ENCODE data around the gene PUM1.

Gene PUM1

DNA sequence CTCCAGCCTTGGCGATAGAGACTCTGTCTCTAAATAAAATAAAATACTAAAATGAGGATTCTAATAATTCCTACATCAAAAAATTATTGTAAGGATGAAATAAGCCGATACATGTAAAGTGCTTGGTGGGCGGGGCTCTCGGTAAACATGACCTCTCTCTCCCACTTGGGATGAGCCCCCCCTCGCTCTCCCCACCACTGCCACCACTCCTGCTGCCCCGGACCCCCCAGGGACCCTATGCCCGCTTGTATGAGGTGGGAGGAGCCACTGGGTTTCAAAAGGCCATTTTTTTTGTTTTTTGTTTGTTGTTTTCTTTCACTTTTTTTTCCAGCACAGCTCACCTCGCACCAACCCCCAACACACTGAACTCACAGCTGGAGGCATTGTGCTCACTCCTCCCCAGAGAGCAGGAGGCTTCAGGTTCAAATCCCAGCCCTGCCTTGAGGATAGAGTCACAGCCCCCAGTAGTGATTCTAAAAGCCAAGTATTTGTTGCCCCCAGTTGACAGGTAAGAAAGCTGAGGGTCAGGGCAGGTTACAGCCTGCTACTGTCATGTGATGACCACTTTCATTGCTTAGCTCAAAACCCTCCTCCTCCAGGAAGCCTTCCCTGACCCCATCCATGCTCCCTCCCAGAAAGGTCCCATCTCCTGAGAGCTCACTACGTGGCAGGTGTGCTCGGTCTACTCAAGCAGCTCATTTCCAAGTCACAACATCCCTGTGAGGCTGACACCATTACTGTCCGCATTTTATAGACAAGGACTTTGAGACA lies 161.1 kb downstream of the PUM1 start:
- no peak for DNase-seq

DNA sequence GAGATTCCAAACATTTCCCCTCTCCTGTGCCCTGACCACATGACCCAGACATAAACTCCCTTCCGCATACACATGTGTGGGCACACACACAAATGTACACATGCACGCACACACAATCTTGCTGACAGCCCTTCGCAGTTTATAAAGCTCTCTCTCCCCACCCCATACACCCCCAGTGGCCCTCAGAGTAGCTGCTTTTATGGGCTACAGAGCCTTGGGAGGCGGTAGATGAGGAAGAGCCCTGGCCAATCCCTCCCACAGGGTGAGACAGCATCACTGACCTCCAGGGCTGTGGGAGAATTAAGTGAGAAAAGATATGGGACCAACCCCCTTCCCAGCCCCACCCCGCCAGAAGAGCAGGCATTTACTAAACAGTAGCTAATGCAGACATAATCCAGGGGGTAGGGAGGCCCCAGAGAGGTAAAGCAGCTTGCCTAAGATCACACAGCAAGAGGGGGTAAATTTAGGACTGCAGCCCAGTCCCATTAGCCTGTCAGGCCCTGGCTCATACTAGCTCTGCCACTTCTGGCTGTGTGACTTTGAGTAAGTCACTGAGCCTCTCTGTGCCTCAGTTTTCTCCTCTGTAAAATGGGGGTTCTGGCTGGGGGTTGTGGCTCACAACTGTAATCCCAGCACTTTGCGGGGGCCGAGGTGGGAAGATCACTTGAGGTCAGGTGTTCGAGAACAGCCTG lies 162.0 kb downstream of the PUM1 start:
- no peak for DNase-seq

DNA sequence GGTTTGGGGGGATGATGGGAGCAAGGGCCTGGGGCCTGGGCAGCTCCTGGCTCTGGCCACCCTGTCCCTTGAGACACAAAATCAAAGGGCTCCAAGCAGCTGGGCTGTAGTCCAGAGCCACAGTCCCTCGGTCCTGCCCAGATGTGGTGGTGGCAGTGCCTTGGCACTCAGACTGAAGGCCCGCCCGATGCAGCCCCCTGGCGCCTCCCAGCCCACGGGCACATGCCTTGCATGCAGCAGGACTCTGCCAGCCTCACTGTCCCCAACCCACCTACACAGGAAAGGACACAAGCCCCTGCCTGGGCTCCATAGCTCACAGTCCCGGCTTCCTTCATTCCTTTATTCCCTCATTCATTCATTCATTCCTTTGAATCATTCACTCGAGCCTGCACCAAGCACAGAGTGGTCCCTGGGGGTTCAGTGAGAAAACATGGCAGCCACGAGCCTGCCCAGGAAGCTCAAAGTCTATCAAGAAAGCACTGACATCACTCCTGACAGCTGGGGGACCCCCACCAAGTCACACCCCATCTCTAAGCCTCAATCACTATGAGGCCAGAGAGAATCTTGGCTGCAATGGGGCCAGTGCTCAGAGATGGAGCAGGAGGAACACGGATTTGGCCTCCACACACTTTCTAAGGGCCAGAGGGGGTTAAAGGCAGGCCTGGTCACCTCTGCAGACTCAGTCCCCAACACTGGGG lies 162.8 kb downstream of the PUM1 start:
- no peak for DNase-seq

DNA sequence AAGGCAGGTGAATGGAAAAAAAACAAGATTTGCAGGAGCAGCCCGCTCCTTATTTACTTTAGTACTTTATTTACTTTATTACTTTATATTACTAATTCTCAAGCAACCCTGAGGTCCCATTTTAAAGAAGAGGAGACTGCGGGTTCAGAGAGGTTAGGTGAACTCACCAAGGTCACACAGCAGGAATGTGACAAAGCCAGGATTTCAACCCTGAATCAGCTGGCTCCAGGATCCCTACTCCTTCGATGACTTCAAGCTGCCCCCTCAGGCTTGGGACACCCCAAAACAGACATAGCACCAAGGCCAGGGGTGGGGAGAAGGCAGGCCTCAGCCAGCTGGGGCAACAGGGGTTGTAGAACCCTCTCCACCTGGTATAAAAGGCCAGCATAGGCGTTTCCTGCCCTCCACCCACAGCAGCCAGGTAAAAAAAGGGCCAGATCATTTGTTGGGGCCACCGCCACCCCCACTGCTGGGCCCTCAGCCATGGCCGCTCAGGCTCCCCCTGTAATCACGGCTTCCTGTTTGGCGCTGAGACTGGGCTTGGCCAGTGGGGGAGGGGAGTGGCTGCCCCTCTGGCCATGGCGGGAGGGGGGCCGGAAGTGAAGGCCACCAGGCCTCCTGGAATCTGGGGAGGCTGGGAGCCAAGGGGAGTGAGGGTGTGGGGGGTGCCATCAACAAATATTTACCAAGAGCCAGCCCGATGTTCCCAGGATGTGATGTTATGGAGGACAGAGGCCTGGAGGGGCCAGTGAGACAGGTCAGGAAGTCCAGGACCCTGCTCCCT lies 163.5 kb downstream of the PUM1 start:
- no peak for DNase-seq

DNA sequence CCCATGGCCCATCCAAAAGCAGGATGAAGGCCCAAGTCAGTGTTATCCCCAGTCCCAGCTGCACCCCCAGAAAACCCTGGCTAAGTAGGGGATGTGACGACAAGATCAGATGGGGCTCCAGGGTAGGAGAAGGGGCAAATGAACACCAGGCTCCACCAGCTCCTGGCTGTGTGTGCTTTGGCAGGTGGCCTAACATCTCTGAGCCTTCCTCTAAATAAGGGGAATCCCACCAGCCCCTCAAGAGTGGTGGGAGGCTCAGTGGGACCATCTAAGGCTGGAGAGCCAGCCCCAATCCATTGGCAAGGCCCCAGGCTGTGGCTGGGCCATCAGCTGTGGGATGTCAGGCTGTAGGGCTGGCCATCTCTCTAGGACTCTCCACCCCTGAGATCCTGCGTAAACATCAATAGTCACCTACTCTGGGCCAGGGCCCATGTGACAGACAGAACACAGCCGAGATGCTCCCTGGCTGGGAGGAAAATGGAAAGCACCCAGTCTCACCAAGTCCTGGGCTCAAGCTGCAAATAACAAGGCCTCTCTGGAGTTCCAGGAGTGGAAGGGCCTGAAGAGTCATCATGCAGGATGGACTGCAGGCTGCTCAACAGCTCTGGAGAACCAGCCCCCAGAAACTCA lies 164.5 kb downstream of the PUM1 start:
- no peak for DNase-seq

DNA sequence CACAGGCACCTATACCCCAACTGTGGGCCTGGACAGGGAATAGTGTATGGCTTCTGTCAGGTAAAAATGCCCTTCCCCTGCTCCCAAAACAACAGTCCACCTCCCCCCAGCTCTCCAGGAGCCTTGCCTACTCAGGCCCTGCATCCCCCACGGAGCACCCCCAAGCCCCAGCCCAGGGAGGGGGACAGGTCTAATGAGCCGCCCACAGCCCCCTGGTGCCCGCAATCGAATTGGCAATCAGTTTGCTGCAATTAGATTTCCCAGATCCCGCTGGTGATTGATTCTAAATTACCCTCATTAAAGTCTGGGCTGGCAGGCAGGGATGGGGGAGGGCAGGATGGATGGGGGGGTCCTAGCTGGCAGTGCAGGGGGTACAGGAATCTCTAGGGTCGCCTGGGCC lies 165.0 kb downstream of the PUM1 start:
- no peak for DNase-seq

DNA sequence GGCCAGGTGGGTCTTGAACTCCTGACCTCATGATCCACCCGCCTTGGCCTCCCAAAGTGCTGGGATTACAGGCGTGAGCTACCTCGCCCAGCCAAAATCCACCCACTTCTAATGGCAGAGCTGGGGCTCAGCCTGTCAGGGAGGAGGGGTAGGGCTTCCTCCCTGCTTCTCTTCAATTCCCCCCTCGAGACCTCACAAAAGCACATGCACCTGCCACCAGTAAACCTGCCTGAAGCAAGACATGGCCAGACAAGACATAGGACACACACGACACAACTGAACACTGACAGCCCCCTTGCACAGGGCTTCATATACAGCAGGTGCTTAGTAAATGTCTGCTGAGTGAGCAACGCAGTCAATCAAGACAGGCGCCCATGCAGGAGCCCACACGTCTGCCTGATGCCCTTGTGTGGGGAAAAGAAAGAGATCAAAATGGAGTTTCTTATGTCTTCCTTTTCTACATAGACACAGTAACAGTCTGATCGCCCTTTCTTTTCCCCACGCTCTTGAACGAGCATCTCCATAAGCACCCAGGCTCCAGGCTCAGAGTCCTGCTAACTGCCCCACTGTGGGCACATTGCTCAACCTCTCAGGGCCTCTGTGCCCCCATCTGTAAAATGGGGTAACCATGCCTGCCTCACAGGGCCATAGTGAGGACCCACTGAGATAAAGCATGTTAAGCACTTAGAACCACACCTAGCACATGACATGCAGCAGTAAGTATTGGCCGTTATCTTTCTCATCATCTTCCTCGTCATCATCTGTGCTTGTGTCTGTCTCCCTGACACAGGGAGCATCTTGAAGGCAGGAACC lies 165.7 kb downstream of the PUM1 start:
- no peak for DNase-seq

DNA sequence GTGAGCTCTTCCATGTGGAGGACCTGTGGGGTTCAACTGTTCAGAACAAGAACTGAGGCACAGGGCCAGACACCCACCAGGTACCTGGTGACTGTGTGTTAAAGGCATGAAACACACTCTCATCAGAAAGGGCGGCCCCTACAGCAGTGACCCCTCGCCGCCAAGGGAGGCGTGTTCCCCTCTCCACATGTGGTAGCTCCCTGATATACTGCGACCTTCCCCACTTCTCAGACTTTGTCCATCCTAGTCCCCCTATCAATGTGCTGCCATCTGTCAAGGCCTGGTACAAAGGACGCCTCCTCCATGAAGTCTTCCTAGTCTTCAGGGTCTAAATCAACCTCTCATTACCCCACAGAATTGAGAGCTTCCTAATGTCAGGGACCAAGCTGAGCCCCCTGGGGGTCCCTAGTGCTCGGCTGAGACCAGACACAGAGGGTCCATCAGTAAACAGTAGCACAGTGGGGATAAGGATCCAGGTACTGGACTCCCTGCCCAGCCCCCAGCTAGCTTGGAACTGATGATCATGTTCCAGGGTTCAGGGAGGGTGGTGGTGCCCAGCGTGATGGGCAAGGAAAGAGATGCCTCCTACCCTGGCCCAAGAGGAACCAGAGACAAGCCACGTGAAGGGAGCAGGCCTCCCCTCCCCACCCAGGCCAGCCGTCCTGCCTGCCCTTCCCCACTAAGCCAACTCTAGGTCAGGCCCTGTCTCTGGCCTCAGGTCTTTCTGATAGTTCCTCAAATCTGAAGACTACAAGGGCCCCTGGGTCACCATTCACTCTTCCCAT lies 167.3 kb downstream of the PUM1 start:
- DNase-seq: no peak

DNA sequence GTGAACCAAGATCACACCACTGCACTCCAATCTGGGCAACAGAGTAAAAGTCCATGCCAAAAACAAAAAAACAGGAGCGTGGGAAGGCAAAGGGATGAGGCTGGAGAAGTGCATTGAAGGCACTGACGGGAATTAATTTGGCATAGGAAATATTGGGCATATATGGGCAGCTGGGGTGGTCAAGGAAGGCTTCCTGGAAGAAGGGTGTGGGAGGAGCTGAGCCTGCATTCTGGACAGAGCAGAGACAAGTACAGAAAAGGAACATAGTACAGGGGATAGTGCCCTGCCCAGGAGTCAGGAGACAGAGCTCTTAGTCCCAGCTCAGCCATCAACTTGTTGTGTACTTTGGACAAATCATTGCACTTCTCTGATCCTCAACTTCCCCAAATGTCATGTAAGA lies 168.6 kb downstream of the PUM1 start:
- DNase-seq: no peak

DNA sequence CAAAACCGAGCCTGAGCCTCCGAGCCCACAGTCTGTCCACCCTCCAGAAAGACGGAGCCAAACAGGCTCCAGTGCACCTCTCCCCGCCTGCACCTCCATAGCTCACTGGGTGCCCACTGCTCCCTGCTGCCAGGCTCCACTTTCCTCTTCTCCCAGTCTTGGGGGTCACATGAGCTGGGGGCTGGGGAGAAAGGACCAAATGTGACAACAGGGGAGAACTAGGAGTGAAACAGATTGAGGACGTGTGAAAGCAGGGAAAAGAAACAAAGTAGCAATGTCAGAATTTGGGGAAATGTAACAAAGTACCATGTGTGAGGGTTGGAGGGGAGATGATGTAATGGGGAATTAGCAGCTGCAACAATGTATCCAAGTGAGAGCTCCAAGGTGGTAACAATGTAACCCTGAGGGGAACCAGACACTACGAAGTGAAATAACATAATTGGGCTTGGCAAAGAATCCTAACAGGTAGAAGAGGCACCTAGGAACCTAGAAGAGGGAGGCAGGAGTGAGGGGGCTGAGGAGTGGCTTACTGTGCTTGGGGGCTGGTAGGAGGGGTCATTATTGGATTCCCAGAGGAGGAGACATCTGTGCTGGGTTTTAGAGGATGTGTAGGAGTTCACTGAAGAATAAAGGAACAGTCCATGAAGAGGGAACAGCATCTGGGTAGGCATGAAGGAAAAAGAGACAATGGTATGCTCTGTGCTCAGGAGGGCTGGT lies 169.4 kb downstream of the PUM1 start:
- DNase-seq: no peak

DNA sequence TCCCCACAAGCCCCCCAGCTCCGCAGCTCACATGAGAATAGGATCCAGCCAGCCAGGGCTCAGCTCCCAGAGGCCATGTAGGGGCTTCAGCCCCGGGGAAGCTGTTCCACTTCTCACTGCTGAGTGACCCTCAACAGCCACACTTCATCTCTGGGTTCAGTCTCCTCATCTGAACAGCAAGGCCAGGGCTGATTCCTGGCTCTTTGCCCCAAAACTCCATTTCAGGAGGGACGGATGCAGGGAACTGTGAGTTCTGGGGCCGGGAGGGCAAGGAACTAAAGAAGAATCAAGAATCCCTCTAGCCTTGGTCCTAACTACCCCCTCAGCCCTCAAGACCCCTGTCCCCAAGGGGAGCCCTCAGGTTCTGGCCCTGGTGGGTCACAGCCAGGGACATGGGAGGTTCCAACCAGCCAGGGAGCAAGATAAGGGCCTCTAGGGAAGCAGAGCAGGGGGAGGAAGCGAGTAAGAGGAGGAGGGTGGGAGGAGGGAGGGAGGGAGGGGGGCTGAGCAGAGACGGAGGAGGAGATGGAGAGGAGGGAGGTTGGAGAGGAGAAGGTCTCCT lies 170.1 kb downstream of the PUM1 start:
- no peak for DNase-seq

DNA sequence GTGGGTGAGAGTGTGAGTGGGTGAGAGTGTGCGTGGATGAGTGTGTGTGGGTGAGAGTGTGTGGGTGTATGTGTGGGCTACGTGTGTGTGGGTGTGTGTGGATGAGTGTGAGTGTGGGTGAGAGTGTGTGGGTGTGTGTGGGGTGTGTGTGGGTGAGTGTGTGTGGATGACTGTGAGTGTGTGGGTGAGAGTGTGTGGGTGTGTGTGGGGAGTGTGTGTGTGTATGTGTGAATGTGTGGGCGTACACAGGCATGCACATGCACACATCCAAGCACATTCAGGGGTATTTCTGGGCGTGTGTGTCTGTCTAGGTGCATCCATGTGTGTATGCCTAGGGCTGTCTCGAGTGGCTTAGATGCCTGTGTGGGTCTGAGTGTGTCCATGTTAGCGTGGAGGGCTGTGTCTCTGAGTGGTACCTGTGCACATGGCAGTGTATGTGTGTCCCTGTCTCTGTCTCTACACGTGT lies 171.0 kb downstream of the PUM1 start:
- DNase-seq: no peak

DNA sequence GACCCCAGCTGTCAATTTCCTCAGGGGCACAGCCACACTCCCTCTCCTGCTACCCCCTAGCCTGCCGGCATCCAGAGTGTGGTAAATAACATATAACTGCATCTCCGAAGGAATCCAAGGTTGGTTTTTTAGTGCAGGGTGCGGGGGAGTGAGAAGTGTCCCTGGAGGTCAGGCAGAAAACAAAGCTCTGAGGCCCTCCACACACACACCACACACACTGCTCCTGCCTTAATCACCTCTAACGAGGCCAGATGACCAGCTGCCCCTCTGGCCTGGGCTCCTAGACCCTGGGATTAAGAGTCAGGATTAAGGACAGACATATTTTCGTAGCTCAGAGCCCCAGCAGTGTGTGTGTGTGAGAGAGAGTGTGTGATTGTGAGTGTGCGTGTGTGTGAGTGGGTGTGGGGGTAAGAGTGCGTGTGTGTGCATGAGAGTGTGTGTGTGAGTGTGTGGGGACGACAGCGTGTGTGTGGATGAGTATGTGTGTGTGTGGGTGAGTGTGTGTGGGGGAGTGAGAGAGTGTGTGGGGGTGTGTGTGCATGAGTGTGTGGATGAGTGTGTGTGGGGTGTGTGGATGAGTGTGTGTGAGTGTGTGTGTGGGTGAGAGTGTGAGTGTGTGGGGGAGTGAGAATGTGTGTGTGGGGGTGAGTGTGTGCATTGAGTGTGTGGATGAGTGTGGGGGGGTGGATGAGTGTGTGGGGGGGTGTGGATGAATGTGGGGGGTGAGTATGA lies 171.6 kb downstream of the PUM1 start:
- no peak for DNase-seq

DNA sequence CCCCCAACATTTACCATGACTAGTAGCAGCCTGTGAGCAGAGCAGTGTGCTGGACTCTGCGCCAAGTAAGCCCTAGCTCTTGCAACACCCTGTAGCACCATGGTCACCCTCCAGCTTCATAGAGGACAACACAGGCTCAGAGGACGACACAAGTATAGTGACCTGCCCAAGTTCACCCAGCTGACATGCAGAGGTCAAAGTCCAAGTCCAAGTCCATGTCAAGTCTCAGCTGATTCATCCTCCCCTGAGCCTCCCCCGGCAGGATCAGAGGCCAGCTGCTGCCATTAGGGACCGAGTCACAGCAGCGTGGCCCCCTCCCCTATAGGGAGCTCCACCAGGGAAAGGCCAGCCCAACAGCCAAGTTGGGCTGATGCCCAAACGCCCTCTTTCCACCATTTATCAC lies 172.8 kb downstream of the PUM1 start:
- no peak for DNase-seq

DNA sequence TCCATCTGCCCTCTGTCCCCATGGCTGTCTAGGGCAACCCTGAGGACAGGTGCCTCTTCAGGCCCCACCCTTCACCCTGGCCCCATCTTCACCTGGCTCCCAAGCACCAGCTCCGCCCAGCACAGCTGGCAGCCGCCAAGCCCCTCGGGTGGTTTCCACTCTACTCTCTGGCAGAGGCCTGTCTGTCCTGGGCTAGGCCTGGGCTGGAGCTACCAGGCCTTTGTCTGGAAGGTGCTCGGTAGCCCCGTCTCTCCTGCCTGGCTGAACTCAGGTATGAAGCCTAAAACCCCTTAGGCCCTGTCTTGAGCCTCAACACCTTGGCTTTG lies 174.3 kb downstream of the PUM1 start:
- DNase-seq: no peak

DNA sequence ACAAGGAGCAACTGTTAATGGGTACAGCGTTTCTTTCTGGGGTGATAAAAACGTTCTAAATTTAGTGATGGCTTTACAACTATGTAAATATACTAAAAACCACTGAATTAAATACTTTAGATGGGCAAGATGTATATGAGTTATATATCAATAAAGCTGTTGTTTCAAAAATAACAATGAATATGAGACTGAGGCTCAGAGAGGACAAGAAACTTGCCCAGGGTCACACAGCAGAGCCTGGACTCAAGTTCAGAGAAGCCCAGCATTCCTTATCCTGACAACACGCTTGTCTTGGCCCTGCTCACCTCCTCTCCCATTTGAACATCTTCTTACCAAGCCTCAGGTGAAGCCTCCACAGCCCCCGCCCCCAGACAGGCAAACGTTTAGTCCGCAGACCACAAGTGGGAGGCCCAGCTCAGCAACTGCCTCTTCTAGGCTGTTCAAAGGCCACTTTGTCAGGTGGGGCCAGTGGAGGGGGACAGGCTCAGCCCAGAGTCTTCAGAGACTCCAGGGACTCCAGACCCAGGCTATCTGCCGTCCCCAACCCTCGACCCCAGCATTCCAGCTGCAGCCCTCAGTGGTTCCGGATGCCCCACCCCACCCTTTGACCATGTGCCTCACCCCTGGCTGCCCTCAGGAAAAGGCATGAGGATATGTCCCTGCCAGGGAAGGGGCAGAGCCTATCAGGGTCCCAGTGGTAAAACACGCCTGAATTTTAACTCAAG lies 174.9 kb downstream of the PUM1 start:
- DNase-seq: no peak

DNA sequence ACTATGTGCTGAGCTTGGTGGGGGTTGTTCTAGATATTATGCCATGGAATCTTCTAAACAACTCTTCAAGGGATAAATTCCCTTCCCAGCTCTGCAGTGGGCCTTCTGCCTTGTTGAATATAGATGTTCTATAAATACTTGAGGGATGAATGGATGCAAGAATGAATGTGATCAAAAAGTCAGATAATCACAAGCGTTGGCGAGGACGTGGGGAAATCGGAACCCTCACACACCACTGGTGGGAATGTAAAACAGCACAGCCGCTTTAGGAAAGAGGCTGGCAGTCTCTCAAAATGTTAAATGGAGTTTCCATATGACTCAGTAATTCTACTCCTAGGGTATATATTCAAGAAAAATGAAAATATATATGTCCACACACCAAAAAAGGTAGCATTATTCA lies 176.0 kb downstream of the PUM1 start:
- DNase-seq: no peak

DNA sequence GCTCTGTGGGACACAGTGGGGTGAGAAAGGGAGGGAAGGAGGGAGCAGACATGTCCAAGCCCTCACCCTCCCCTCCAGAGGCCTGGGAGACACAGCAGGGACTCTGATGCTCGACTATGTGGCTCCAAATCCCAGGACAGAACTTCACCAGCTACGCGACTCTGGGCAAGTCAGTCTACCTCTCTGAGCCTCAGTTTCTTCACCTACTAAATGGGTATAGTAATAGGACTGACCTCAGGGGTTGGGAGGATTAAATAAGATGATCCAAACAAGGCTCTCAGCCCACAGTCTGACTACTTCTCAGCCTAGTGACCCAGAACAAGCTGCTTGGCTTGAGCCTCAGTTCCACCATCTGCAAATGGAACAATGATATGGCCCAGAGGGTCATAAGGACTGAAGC lies 176.5 kb downstream of the PUM1 start:
- DNase-seq: no peak

DNA sequence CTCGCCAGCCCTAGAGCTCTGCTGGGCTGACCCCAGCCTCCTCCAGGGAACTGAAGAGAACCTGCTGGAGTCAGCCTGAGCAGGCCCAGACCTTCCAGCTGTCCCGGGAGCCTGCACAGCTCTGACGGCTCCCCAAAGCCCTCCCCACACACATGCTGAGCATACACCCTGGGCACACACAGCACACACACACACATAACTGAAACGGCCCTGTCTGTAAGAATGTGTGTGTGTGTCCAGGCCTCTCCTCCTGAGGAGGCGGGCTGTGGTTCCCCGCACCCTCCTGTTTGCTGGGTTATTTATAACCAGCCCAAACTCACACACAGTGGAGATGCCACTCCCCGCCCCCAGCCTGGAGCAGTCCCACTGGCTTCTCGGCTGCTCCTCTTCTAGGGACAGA lies 177.1 kb downstream of the PUM1 start:
- no peak for DNase-seq
